ENCODE results near the gene TCEAL7.

Gene TCEAL7

GRCh38 chrX:103369479-103369878 lies 39.4 kb downstream of the TCEAL7 start:
- no peak for DNase-seq

- no peak for DNase-seq
Measured at GRCh38 chrX:103372886-103373285, 42.8 kb downstream of the TCEAL7 start.

GRCh38 chrX:103373581-103373980 lies 43.5 kb downstream of the TCEAL7 start:
- DNase-seq = no peak

DNA sequence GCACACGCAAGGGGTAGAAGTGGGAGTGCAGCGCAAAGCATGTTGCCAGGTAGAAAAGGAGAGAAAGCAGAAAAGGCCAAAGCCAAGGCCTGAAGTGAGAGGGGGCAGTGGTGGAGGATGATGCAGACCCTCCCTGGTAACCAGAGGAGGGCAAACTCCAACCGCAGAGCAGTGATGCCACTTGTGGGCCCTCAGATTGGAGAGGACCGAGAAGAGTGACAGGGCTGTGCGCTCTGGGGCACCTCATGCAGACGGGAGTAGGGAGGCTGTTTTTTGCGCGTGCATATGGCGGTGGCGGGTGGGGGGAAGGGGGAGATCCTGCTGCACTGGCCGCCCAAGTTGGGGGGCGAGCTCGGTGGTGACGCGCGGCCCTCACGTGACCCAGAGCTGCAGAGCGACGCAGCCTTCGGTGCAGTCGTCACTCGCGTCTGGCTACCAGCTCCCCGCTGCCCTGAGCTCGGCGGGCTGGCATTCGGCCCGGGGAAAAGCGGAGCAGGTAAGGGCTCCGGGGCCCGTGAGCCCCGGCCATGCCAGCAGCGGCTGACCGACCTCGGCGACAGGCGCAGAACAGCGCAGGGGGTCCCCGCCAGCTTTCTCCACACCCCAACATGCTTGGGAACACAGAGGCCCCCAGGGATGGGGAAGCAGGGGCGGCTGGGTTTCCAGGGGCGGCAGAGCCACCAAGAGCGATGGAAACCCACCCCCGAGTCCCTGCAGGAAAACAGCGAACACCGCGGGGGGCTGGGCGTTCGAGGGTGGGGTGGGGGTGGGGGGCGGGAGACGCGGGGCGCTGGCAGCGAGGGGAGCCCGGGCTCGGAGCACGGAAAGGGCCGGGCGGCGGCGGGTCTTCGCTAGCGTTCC lies 46.3 kb downstream of the TCEAL7 start, which contains the start of gene BEX3:
BEX3 (plus strand) TSS at position 421 of the 861 bp plus-strand sequence. CDS start 984 bp downstream, outside the sequence.
- DNase-seq = peak; percentile 48

GRCh38 chrX:103376979-103377324 lies 46.9 kb downstream of the TCEAL7 start:
- DNase-seq = peak; percentile 10

- no peak for DNase-seq
Measured at GRCh38 chrX:103378990-103379389, 49.0 kb downstream of the TCEAL7 start.
